Measurements from ENCODE around the gene FNIP1. TPM values are rescaled to one million over a fixed set of nuclear protein-coding genes. Genes with fewer than 3 reads are reported as not detected.
"Not testable (repeated sequence)": the region's sequence is repeated elsewhere in the genome, so short reads cannot be mapped to it uniquely, and the experiment has no call there.

FNIP1 gene
- total and polyA plus RNA-seq, 2 experiments from 2014 or later = 20.7 to 73.4 TPM

DNA sequence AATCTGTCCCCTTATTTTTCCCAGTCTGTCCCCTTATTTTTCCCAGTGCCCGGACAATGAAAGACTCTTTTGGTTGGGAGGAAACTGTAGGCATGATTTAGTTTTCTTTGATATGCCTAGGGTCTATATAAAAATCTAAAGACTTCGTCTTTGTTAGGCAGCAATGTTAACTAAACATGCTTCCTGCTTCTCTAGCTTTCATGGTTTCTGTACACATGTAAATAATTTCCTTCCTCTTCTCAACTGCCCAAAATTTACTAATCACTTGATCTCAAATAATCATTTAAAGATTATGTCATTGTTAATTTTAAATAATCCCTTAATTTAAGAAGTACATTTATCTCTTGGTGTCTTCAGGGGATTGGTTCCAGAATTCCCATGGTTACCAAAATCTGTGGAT, 114.0 kb downstream of the FNIP1 start:
- no peaks in the 10 kb centered on the region for H4K20me1 ChIP-seq (ENCODE audit: insufficient read depth, poor library complexity, severe bottlenecking)
- peaks cover 3% of the 10 kb centered on the region for H3K79me2 ChIP-seq
- no peak overlapping the region for H3K4me3 ChIP-seq
- no peaks in the 10 kb centered on the region for H3K9me3 ChIP-seq (ENCODE audit: low read depth)
- no peaks in the 10 kb centered on the region for H3K9me2 ChIP-seq (replicated peaks; ENCODE audit: insufficient read depth)
- WGBS (ENCODE audit: low lambda C conversion rate, missing lambda C conversion rate) = 95% methylated on average over 2 of the region's 2 CpGs
- DNase-seq (ENCODE audit: low spot score) = no peak
- no peaks in the 10 kb centered on the region for H3K36me3 ChIP-seq (replicated peaks; ENCODE audit: insufficient read depth, low read depth)
- H3K4me2 ChIP-seq = no peak overlapping the region
- no peaks in the 10 kb centered on the region for H3K27me3 ChIP-seq
- no peak overlapping the region for H3K27ac ChIP-seq
- TF ChIP-seq EZH2 (IDR thresholded peaks at IDR 0.05; ENCODE audit: borderline replicate concordance) = no peak
- TF ChIP-seq EZH2phosphoT487 (IDR thresholded peaks at IDR 0.05; ENCODE audit: low read depth, severe bottlenecking, unreplicated experiment) = no peak
- TF ChIP-seq, protein P1, sequence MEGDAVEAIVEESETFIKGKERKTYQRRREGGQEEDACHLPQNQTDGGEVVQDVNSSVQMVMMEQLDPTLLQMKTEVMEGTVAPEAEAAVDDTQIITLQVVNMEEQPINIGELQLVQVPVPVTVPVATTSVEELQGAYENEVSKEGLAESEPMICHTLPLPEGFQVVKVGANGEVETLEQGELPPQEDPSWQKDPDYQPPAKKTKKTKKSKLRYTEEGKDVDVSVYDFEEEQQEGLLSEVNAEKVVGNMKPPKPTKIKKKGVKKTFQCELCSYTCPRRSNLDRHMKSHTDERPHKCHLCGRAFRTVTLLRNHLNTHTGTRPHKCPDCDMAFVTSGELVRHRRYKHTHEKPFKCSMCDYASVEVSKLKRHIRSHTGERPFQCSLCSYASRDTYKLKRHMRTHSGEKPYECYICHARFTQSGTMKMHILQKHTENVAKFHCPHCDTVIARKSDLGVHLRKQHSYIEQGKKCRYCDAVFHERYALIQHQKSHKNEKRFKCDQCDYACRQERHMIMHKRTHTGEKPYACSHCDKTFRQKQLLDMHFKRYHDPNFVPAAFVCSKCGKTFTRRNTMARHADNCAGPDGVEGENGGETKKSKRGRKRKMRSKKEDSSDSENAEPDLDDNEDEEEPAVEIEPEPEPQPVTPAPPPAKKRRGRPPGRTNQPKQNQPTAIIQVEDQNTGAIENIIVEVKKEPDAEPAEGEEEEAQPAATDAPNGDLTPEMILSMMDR (IDR thresholded peaks at IDR 0.05; ENCODE audit: poor library complexity) = no peak
- H3K4me1 ChIP-seq (ENCODE audit: insufficient read depth) = peaks cover 5% of the 10 kb centered on the region
- no peak overlapping the region for H2AFZ ChIP-seq

DNA sequence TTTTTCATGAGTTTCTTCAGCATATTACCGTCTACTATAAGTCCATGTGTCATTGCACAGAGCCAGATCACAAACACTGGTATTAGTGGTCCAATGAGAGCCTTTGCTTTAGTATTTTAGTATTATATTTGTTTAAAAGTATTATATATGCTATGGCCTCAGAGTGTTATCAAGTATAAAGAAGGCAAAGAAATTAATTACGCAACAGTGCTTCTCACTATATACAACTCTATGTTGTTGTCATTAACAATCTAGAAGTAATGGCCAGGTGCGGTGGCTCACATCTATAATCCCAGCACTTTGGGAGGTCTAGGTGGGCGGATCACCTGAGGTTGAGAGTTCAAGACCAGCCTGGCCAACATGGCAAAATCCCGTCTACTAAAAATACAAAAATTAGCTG, 114.6 kb downstream of the FNIP1 start:
- no peaks in the 10 kb centered on the region for H3K36me3 ChIP-seq (replicated peaks; ENCODE audit: insufficient read depth, low read depth)
- no peak overlapping the region for H3K4me3 ChIP-seq
- H3K4me2 ChIP-seq = no peak overlapping the region
- peaks cover 5% of the 10 kb centered on the region for H3K4me1 ChIP-seq (ENCODE audit: insufficient read depth)
- H3K79me2 ChIP-seq = peaks cover 3% of the 10 kb centered on the region
- H3K9me2 ChIP-seq (replicated peaks; ENCODE audit: insufficient read depth) = no peaks in the 10 kb centered on the region
- no peak overlapping the region for H3K27ac ChIP-seq
- DNase-seq (ENCODE audit: low spot score) = no peak
- no peaks in the 10 kb centered on the region for H3K9me3 ChIP-seq (ENCODE audit: low read depth)
- H2AFZ ChIP-seq = no peak overlapping the region
- TF ChIP-seq EZH2 (IDR thresholded peaks at IDR 0.05; ENCODE audit: borderline replicate concordance) = no peak
- TF ChIP-seq EZH2phosphoT487 (IDR thresholded peaks at IDR 0.05; ENCODE audit: low read depth, severe bottlenecking, unreplicated experiment) = no peak
- TF ChIP-seq, protein P1 (IDR thresholded peaks at IDR 0.05; ENCODE audit: poor library complexity) = no peak
- H3K27me3 ChIP-seq = no peaks in the 10 kb centered on the region
- H4K20me1 ChIP-seq (ENCODE audit: insufficient read depth, poor library complexity, severe bottlenecking) = no peaks in the 10 kb centered on the region
- 99% methylated on average over 5 of the region's 5 CpGs for WGBS (ENCODE audit: low lambda C conversion rate, missing lambda C conversion rate)

DNA sequence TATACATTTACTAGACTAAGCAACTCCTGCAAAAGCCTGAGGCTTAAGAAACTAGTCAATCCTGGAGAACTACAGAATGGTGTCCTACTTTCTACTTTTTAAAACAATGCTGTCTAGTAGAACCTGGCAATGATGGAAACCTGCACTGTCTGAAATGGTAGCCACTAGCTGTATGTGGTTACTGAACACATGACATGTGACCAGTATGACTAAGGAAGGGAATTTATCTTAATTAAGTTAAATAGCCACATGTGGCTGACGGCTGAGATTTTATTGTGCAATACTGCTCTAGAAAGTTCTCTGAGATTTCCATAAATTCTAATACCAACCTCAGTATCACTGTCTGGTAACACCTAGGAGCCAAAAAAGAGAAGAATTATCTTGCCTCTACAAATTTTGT, 116.9 kb downstream of the FNIP1 start:
- Histone ChIP-seq H3K27ac (peak overlapping the region; percentile 22), H3K79me2 (no peaks in the 10 kb centered on the region), H3K9me3 (ENCODE audit: low read depth) (no peaks in the 10 kb centered on the region), H2AFZ (no peak overlapping the region), H3K4me3 (no peak overlapping the region), H3K27me3 (no peaks in the 10 kb centered on the region), H3K4me1 (ENCODE audit: insufficient read depth) (peaks cover 5% of the 10 kb centered on the region), H3K9me2 (replicated peaks; ENCODE audit: insufficient read depth) (no peaks in the 10 kb centered on the region), H4K20me1 (ENCODE audit: insufficient read depth, poor library complexity, severe bottlenecking) (no peaks in the 10 kb centered on the region), H3K4me2 (no peak overlapping the region), H3K36me3 (replicated peaks; ENCODE audit: insufficient read depth, low read depth) (no peaks in the 10 kb centered on the region)
- peak; percentile 15 for DNase-seq (ENCODE audit: low spot score)
- TF ChIP-seq EZH2phosphoT487 (IDR thresholded peaks at IDR 0.05; ENCODE audit: low read depth, severe bottlenecking, unreplicated experiment) (no peak), EZH2 (IDR thresholded peaks at IDR 0.05; ENCODE audit: borderline replicate concordance) (no peak)
- TF ChIP-seq, protein P1 (IDR thresholded peaks at IDR 0.05; ENCODE audit: poor library complexity) = no peak
- 36% methylated on average over 1 of the region's 1 CpG for WGBS (ENCODE audit: low lambda C conversion rate, missing lambda C conversion rate)

DNA sequence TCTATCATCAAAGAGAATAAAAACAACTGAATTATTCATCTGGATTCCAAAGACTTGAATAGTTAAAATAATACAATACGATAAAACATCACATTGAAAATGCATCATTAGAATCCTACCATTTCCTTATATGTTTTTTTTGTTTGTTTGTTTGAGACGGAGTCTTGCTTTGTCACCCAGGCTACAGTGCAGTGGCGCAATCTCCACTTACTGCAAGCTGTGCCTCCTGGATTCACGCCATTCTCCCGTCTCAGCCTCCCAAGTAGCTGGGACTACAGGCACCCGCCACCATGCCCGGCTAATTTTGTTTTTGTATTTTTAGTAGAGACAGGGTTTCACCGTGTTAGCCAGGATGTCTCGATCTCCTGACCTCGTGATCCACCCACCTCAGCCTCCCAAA, 118.5 kb downstream of the FNIP1 start:
- DNase-seq (ENCODE audit: low spot score); H3K27ac ChIP-seq; H3K36me3 ChIP-seq (replicated peaks; ENCODE audit: insufficient read depth, low read depth); H2AFZ ChIP-seq; H4K20me1 ChIP-seq (ENCODE audit: insufficient read depth, poor library complexity, severe bottlenecking); H3K4me1 ChIP-seq (ENCODE audit: insufficient read depth); H3K4me3 ChIP-seq; H3K9me2 ChIP-seq (replicated peaks; ENCODE audit: insufficient read depth); H3K9me3 ChIP-seq (ENCODE audit: low read depth); H3K27me3 ChIP-seq; H3K4me2 ChIP-seq; H3K79me2 ChIP-seq: not testable (repeated sequence)
- WGBS (ENCODE audit: low lambda C conversion rate, missing lambda C conversion rate) = 94% methylated on average over 10 of the region's 10 CpGs

Measured in hepatocyte (in vitro differentiated cells).